ENCODE data around the gene LRRC53. TPM values are rescaled to one million over a fixed set of nuclear protein-coding genes. Genes with fewer than 3 reads are reported as not detected.

LRRC53 gene
- total RNA-seq, 1 experiment from 2014 or later = not detected

DNA sequence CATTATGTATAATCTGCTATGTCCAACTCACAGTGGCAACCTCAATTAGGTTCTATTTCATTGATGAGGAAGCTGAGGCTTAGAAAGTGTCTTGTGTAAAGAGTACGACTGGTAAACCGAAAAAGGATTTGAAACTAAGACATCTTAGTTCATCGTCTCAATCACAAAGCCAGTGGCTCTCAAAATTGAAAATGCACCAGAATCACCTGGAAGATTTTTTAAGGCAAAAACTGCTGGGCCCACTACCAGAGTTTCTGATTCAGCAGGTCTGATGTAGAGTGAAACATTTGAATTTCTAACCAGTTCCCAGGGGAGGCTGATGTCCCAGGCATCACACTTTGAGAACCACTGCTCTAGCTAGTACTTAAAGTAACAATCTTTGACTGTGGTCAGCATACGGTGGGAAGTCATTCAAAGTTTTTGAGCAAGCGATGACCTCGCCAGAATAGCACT is 5.2 kb upstream of the LRRC53 start:
- H3K27me3 Mint-ChIP-seq (ENCODE audit: low read depth) = no peaks in the 10 kb centered on the region; the same call in 1 of the 2 replicates
- ATAC-seq (no peak), DNase-seq (ENCODE audit: low spot score) (no peak)
- H3K9me3 Mint-ChIP-seq = no peaks in the 10 kb centered on the region
- no peak overlapping the region for H3K27ac Mint-ChIP-seq
- ChIA-PET CTCF (no interaction called here), POLR2A (no interaction called here)
- TF ChIP-seq SMAD4 (CRISPR knock-in tag; IDR thresholded peaks at IDR 0.05) (no peak), ZNF219 (CRISPR knock-in tag; IDR thresholded peaks at IDR 0.05; ENCODE audit: borderline replicate concordance) (no peak), CBFB (CRISPR knock-in tag; IDR thresholded peaks at IDR 0.05; ENCODE audit: low read depth) (no peak), NR1H2 (CRISPR knock-in tag; IDR thresholded peaks at IDR 0.05) (no peak), FOXP4 (CRISPR knock-in tag; IDR thresholded peaks at IDR 0.05) (no peak), ZMAT4 (CRISPR knock-in tag; IDR thresholded peaks at IDR 0.05) (no peak), SOX15 (CRISPR knock-in tag; IDR thresholded peaks at IDR 0.05) (no peak), FOXK1 (CRISPR knock-in tag; IDR thresholded peaks at IDR 0.05) (no peak), EMX1 (CRISPR knock-in tag; IDR thresholded peaks at IDR 0.05) (no peak), ZNF416 (CRISPR knock-in tag; IDR thresholded peaks at IDR 0.05) (no peak), FOXP1 (CRISPR knock-in tag; IDR thresholded peaks at IDR 0.05; ENCODE audit: borderline replicate concordance) (no peak), ZNF512 (CRISPR knock-in tag; IDR thresholded peaks at IDR 0.05; ENCODE audit: borderline replicate concordance) (no peak), NFYB (CRISPR knock-in tag; conservative IDR thresholded peaks at IDR 0.05; ENCODE audit: low read depth) (no peak), ZNF423 (CRISPR knock-in tag; IDR thresholded peaks at IDR 0.05) (no peak), GRHL2 (CRISPR knock-in tag; IDR thresholded peaks at IDR 0.05; ENCODE audit: insufficient replicate concordance, severe bottlenecking) (no peak)
- TF ChIP-seq, protein P1, sequence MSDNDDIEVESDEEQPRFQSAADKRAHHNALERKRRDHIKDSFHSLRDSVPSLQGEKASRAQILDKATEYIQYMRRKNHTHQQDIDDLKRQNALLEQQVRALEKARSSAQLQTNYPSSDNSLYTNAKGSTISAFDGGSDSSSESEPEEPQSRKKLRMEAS (CRISPR knock-in tag; IDR thresholded peaks at IDR 0.05) = no peak
- TF ChIP-seq, protein P2, sequence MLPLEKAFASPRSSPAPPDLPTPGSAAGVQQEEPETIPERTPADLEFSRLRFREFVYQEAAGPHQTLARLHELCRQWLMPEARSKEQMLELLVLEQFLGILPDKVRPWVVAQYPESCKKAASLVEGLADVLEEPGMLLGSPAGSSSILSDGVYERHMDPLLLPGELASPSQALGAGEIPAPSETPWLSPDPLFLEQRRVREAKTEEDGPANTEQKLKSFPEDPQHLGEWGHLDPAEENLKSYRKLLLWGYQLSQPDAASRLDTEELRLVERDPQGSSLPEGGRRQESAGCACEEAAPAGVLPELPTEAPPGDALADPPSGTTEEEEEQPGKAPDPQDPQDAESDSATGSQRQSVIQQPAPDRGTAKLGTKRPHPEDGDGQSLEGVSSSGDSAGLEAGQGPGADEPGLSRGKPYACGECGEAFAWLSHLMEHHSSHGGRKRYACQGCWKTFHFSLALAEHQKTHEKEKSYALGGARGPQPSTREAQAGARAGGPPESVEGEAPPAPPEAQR (CRISPR knock-in tag; IDR thresholded peaks at IDR 0.05) = no peak
- H3K4me1 Mint-ChIP-seq = peaks cover 21% of the 10 kb centered on the region
- H3K36me3 Mint-ChIP-seq = no peaks in the 10 kb centered on the region
- H3K4me3 Mint-ChIP-seq = no peak overlapping the region

GRCh38 chr1:74513411-74514300 is 1.2 kb upstream of the LRRC53 start:
- POLR2A ChIA-PET = no interaction called here
- no peak for ATAC-seq
- H3K27me3 Mint-ChIP-seq (ENCODE audit: low read depth) = no peaks in the 10 kb centered on the region; the same call in 1 of the 2 replicates
- TF ChIP-seq, protein P3, sequence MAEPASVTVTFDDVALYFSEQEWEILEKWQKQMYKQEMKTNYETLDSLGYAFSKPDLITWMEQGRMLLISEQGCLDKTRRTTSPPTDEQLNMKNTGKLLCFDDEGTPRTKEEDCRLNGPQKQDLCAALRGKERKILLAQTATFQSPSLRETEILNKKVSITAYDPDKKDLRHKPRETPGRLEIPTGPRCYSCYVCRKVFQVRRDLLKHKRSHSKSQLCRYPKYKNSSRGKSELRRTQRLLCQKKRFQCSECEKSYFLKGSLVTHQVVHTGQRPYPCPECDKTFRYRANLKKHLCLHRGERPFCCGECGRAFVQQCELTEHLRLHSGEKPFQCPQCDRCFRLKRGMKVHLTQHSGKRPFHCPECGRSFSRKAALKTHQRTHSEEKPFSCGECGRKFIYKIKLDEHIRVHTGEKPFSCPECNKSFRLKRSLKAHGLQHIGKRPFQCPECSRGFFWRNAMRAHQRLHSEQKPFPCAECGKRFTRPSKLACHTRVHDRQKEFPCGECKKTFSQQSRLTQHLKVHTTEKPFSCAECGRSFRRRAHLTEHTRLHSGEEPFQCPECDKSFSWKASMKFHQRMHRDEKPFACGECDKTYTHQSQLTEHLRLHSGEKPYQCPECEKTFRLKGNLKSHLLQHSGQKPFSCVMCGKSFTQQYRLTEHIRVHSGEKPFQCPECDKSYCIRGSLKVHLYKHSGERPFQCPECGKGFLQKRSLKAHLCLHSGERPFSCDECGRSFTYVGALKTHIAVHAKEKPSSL (CRISPR knock-in tag; conservative IDR thresholded peaks at IDR 0.05) = no peak
- TF ChIP-seq, protein P4, sequence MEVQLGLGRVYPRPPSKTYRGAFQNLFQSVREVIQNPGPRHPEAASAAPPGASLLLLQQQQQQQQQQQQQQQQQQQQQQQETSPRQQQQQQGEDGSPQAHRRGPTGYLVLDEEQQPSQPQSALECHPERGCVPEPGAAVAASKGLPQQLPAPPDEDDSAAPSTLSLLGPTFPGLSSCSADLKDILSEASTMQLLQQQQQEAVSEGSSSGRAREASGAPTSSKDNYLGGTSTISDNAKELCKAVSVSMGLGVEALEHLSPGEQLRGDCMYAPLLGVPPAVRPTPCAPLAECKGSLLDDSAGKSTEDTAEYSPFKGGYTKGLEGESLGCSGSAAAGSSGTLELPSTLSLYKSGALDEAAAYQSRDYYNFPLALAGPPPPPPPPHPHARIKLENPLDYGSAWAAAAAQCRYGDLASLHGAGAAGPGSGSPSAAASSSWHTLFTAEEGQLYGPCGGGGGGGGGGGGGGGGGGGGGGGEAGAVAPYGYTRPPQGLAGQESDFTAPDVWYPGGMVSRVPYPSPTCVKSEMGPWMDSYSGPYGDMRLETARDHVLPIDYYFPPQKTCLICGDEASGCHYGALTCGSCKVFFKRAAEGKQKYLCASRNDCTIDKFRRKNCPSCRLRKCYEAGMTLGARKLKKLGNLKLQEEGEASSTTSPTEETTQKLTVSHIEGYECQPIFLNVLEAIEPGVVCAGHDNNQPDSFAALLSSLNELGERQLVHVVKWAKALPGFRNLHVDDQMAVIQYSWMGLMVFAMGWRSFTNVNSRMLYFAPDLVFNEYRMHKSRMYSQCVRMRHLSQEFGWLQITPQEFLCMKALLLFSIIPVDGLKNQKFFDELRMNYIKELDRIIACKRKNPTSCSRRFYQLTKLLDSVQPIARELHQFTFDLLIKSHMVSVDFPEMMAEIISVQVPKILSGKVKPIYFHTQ (CRISPR knock-in tag; IDR thresholded peaks at IDR 0.05) = no peak
- TF ChIP-seq USF1 (CRISPR knock-in tag; IDR thresholded peaks at IDR 0.05) = no peak
- TF ChIP-seq OVOL2 (CRISPR knock-in tag; IDR thresholded peaks at IDR 0.05; ENCODE audit: borderline replicate concordance) = no peak
- no peak for TF ChIP-seq ZNF232 (CRISPR knock-in tag; IDR thresholded peaks at IDR 0.05)
- no peak for TF ChIP-seq PRRX2 (CRISPR knock-in tag; IDR thresholded peaks at IDR 0.05)

More at GRCh38 chr1:74513411-74514300, 1.2 kb upstream of the LRRC53 start:
- CTCF ChIA-PET = interaction anchor here (1.1 kb wide), 1 partner anchor 10 kb away, joined by 3 read pairs; no protein-coding TSS in a partner anchor
- peaks cover 9% of the 10 kb centered on the region; the same call in 1 of the 2 replicates for H3K4me1 Mint-ChIP-seq
- no peak overlapping the region for H3K27ac Mint-ChIP-seq
- DNase-seq (ENCODE audit: low spot score) = no peak
- H3K4me3 Mint-ChIP-seq = no peak overlapping the region
- no peaks in the 10 kb centered on the region for H3K36me3 Mint-ChIP-seq
- no peaks in the 10 kb centered on the region for H3K9me3 Mint-ChIP-seq

All from WTC11 (cell line).